Gastroesophageal sphincter (tissue), 3 donors: ENCODE results near the gene ORAI1.

ENCODE experiments used
- CTCF ChIP-seq, 4 experiments: fragments of 200-600 bp in 2 of 4; fragments of 450-650 bp in 2 of 4; sonication (generic) in 1 of 4; IDR thresholded peaks; one replicate each; pipeline ENCODE4 v1.5.1; 2017 to 2019; ENCODE audit warnings: antibody characterized with exemption in 4 of 4, mild to moderate bottlenecking in 2 of 4, moderate library complexity in 2 of 4
- POLR2A ChIP-seq, 2 donors: fragments of 450-650 bp; IDR thresholded peaks; one replicate each; pipeline ENCODE4 v1.6.1; 2017; ENCODE audit warnings: antibody characterized with exemption in 2 of 2, mild to moderate bottlenecking in 2 of 2, moderate library complexity in 1 of 2
- POLR2AphosphoS5 ChIP-seq: sonication (generic); formaldehyde crosslinking; IDR thresholded peaks from one replicate; pipeline ENCODE4 v1.6.1; 2017; ENCODE audit warnings: antibody characterized with exemption

- TF ChIP-seq CTCF (IDR thresholded peaks at IDR 0.05) (no peak), POLR2A (IDR thresholded peaks at IDR 0.05) (no peak), POLR2AphosphoS5 (no peak)
These were observed 52.5 kb downstream of the ORAI1 start for GRCh38 chr12:121678716-121679300.
